PC-3 (cell line): Measurements from ENCODE around the gene LARP4B. TPM values are rescaled to one million over a fixed set of nuclear protein-coding genes. Genes with fewer than 3 reads are reported as not detected.

Source experiments
- ATAC-seq: fragments of 200-7000 bp; cut with Tn5 transposase; 2 replicates; pipeline ENCODE4 v1.9.1; 2020; ENCODE audit warnings: mild to moderate bottlenecking, moderate library complexity
- BruUV-seq: library from RNA; stranded (reverse); fragments of 400-500 nt; replicated peaks from 2 replicates; lab custom pipeline; 2021; lab: Mats Ljungman, UMichigan
- CTCF ChIA-PET: fragments of 300-600 bp; sonication (Branson Sonifier 250); formaldehyde crosslinking; loops from one replicate; lab custom pipeline; 2022; ENCODE audit warnings: antibody characterized with exemption; lab: Charles Lee
- POLR2A ChIA-PET: fragments of 300-600 bp; sonication (Branson Sonifier 250); formaldehyde crosslinking; loops from one replicate; lab custom pipeline; 2022; ENCODE audit warnings: antibody characterized with exemption; ENCODE audit not compliant: unreplicated experiment; lab: Charles Lee
- DNase-seq: peaks from one replicate; pipeline ENCODE4 v3.0.0-alpha.2; 2015
- H2AFZ ChIP-seq: fragments of 300-600 bp; sonication (generic); 2 replicates; pipeline ENCODE4 v1.6.0; 2016; ENCODE audit warnings: antibody characterized with exemption, low read length
- H3F3A ChIP-seq: fragments of 300-600 bp; sonication (generic); one replicate; pipeline ENCODE4 v1.6.0; 2017; ENCODE audit warnings: antibody characterized with exemption, low read length, control low read depth, mild to moderate bottlenecking; ENCODE audit not compliant: unreplicated experiment
- H3K27ac ChIP-seq: fragments of 300-600 bp; sonication (generic); 2 replicates; pipeline ENCODE4 v1.5.1; 2016; ENCODE audit warnings: mild to moderate bottlenecking, low read length
- H3K27me3 ChIP-seq: fragments of 300-600 bp; sonication (generic); 2 replicates; pipeline ENCODE4 v1.6.1; 2016; ENCODE audit warnings: low read length, mixed read lengths
- H3K36me3 ChIP-seq: fragments of 300-600 bp; sonication (generic); 2 replicates; pipeline ENCODE4 v1.6.1; 2016; ENCODE audit warnings: low read depth, mixed run types, low read length, mixed read lengths
- H3K4me1 ChIP-seq: fragments of 300-600 bp; sonication (generic); 2 replicates; pipeline ENCODE4 v1.5.1; 2016; ENCODE audit warnings: low read length; ENCODE audit not compliant: insufficient read depth
- H3K4me2 ChIP-seq: fragments of 300-600 bp; sonication (generic); 2 replicates; pipeline ENCODE4 v1.6.0; 2016; ENCODE audit warnings: low read length
- H3K4me3 ChIP-seq: fragments of 300-600 bp; sonication (generic); 2 replicates; pipeline ENCODE4 v1.5.1; 2016; ENCODE audit warnings: mild to moderate bottlenecking, low read length, mixed read lengths
- H3K79me2 ChIP-seq: fragments of 300-600 bp; sonication (generic); 2 replicates; pipeline ENCODE4 v1.6.1; 2017; ENCODE audit warnings: low read length, mixed read lengths
- H3K9ac ChIP-seq: fragments of 300-600 bp; sonication (generic); 2 replicates; pipeline ENCODE4 v1.6.0; 2016; ENCODE audit warnings: mild to moderate bottlenecking, low read length
- H3K9me2 ChIP-seq: fragments of 300-600 bp; sonication (generic); replicated peaks from 2 replicates; pipeline ENCODE4 v1.6.1; 2016; ENCODE audit warnings: mixed run types, low read length, mixed read lengths
- H3K9me3 ChIP-seq: fragments of 300-600 bp; sonication (generic); 2 replicates; pipeline ENCODE4 v1.6.1; 2016; ENCODE audit warnings: low read length, mixed read lengths
- H4K20me1 ChIP-seq: fragments of 300-600 bp; sonication (generic); 2 replicates; pipeline ENCODE4 v1.6.1; 2016; ENCODE audit warnings: low read length, mixed read lengths
- EZH2 ChIP-seq: fragments of 300-600 bp; sonication (generic); IDR thresholded peaks from one replicate; pipeline ENCODE4 v1.6.1; 2017; ENCODE audit warnings: antibody characterized with exemption, mild to moderate bottlenecking, low read length; ENCODE audit not compliant: unreplicated experiment
- EZH2phosphoT487 ChIP-seq: fragments of 300-600 bp; sonication (generic); IDR thresholded peaks from 2 replicates; pipeline ENCODE4 v1.6.1; 2018; ENCODE audit warnings: mild to moderate bottlenecking, antibody characterized with exemption, low read length, borderline replicate concordance
- intact Hi-C: fragments of 100-400 bp; cut with micrococcal nuclease; formaldehyde crosslinking; loops from 2 replicates; pipeline ENCODE4 v1.9.0; 2023
- total RNA-seq: library from RNA; depleted of rRNA; stranded (reverse); fragments of >200 nt; gene quantifications from 2 replicates; pipeline ENCODE4 v1.2.3, GENCODE V29; 2014
- TF ChIP-seq, protein P1 (sequence below): fragments of 300-600 bp; sonication (generic); conservative IDR thresholded peaks from 2 replicates; pipeline ENCODE4 v1.5.1; 2017; ENCODE audit warnings: antibody characterized with exemption, low read depth, mild to moderate bottlenecking, low read length

Gene LARP4B
- total RNA-seq, 1 experiment from 2014 or later, result 33.9 TPM

- ChIA-PET POLR2A (no interaction called here), CTCF (no interaction called here)
- DNase-seq (no peak), ATAC-seq (no peak)
- no peak overlapping the region for H3K9ac ChIP-seq
- H4K20me1 ChIP-seq, result no peaks in the 10 kb centered on the region
- no peaks in the 10 kb centered on the region for H3F3A ChIP-seq
- H3K27ac ChIP-seq, result no peak overlapping the region
- H3K79me2 ChIP-seq, result no peaks in the 10 kb centered on the region
- H3K36me3 ChIP-seq, result no peaks in the 10 kb centered on the region
- H3K9me3 ChIP-seq, result no peaks in the 10 kb centered on the region
- no peaks in the 10 kb centered on the region for H3K4me1 ChIP-seq
- intact Hi-C loops, result no loop called here
- no peak overlapping the region for H3K4me2 ChIP-seq
- no peaks in the 10 kb centered on the region for H3K27me3 ChIP-seq
- no TSS peak for BruUV-seq
- H2AFZ ChIP-seq, result no peak overlapping the region
- no peaks in the 10 kb centered on the region for H3K9me2 ChIP-seq
- no peak overlapping the region for H3K4me3 ChIP-seq
- no peak for TF ChIP-seq EZH2phosphoT487
- TF ChIP-seq EZH2, result no peak
- TF ChIP-seq, protein P1, sequence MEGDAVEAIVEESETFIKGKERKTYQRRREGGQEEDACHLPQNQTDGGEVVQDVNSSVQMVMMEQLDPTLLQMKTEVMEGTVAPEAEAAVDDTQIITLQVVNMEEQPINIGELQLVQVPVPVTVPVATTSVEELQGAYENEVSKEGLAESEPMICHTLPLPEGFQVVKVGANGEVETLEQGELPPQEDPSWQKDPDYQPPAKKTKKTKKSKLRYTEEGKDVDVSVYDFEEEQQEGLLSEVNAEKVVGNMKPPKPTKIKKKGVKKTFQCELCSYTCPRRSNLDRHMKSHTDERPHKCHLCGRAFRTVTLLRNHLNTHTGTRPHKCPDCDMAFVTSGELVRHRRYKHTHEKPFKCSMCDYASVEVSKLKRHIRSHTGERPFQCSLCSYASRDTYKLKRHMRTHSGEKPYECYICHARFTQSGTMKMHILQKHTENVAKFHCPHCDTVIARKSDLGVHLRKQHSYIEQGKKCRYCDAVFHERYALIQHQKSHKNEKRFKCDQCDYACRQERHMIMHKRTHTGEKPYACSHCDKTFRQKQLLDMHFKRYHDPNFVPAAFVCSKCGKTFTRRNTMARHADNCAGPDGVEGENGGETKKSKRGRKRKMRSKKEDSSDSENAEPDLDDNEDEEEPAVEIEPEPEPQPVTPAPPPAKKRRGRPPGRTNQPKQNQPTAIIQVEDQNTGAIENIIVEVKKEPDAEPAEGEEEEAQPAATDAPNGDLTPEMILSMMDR, result no peak
Measured at GRCh38 chr10:767211-767610, 164.3 kb downstream of the LARP4B start.

DNA sequence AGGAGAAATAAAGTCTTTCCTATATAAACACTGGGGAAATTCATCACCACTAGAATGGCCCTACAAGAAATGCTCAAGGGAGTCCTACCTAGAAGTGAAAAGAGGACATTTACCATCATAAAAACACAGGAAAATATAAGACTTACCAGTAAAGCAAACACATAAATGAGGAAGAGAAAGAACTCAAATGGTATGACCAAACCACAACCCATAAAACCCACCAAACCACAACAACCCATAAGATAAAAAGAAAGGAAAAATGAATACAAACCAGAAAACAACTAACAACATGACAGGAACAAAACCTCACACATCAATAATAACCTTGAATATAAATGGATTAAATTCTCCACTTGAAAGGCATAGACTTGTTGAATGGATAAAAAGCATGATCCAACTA lies 170.1 kb downstream of the LARP4B start:
- intact Hi-C loops, result no loop called here
- Histone ChIP-seq H3K9me3 (no peaks in the 10 kb centered on the region), H3K27ac (no peak overlapping the region), H3K4me3 (no peak overlapping the region), H3K36me3 (no peaks in the 10 kb centered on the region), H3F3A (no peaks in the 10 kb centered on the region), H3K9me2 (no peaks in the 10 kb centered on the region), H3K9ac (no peak overlapping the region), H4K20me1 (no peaks in the 10 kb centered on the region), H3K4me2 (no peak overlapping the region), H3K27me3 (peaks cover 7% of the 10 kb centered on the region), H3K4me1 (no peaks in the 10 kb centered on the region), H2AFZ (no peak overlapping the region), H3K79me2 (no peaks in the 10 kb centered on the region)
- ATAC-seq (no peak), DNase-seq (no peak)
- BruUV-seq, result no TSS peak
- no peak for TF ChIP-seq EZH2phosphoT487
- TF ChIP-seq, protein P1, result no peak
- TF ChIP-seq EZH2, result no peak
- ChIA-PET CTCF (no interaction called here), POLR2A (no interaction called here)

- no peak overlapping the region for H3K9ac ChIP-seq
- H3K9me2 ChIP-seq, result no peaks in the 10 kb centered on the region
- no peak for DNase-seq
- no TSS peak for BruUV-seq
- TF ChIP-seq, protein P1, result no peak
- no peak for TF ChIP-seq EZH2phosphoT487
- no peak for TF ChIP-seq EZH2
- intact Hi-C loops, result no loop called here
- H3K4me2 ChIP-seq, result no peak overlapping the region
- POLR2A ChIA-PET, result no interaction called here
- H3K9me3 ChIP-seq, result no peaks in the 10 kb centered on the region
- no peaks in the 10 kb centered on the region for H3K4me1 ChIP-seq
- H3K27ac ChIP-seq, result no peak overlapping the region
- H3F3A ChIP-seq, result no peaks in the 10 kb centered on the region
- H3K4me3 ChIP-seq, result no peak overlapping the region
- H4K20me1 ChIP-seq, result no peaks in the 10 kb centered on the region
- H3K79me2 ChIP-seq, result no peaks in the 10 kb centered on the region
- H3K27me3 ChIP-seq, result peaks cover 7% of the 10 kb centered on the region
- H2AFZ ChIP-seq, result no peak overlapping the region
- CTCF ChIA-PET, result no interaction called here
- no peaks in the 10 kb centered on the region for H3K36me3 ChIP-seq
- no peak for ATAC-seq
Measured at GRCh38 chr10:760622-761021, 170.9 kb downstream of the LARP4B start.
